AML-193 (cell line): ENCODE data around the gene PODXL2.

Experiments
- DNase-seq, 2 experiments: peaks; one replicate each; lab custom pipeline; 2025; lab: John Stamatoyannopoulos, UW

Gene PODXL2

DNA sequence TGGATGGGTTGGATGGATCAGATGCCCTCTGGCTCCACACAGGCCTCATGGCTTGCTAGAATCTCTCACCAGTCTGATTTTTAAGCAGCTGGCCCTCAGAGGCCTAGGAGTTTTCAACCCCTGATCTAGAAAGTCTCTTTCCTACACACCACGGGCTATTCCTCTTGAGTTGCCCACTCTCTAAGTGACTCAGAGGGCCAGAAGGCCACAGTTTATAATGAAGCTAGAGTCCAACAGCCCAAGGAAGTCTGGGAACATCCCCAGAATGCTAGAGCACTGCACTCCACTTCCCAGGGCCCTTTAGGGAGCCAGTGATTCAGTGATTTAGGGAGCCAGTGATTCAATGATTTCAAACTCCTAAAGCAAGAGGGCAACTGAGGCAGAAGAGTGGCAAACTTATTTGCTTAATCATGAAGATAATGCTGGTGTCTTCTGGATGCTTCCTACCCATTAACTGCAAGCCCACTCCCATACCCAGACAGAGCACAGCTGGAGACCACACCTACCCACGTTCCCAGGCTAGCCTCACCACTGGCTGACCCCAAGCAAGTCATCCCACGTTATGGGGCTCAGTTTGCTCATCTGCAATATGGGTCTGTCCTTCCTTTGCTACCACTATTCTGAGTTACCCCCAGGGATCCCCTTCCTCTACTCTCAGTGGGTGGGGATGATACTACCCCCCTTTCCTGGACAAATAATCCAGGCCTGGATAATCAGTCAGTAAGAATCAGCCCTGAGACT lies 80.5 kb downstream of the PODXL2 start:
- DNase-seq = no peak

DNA sequence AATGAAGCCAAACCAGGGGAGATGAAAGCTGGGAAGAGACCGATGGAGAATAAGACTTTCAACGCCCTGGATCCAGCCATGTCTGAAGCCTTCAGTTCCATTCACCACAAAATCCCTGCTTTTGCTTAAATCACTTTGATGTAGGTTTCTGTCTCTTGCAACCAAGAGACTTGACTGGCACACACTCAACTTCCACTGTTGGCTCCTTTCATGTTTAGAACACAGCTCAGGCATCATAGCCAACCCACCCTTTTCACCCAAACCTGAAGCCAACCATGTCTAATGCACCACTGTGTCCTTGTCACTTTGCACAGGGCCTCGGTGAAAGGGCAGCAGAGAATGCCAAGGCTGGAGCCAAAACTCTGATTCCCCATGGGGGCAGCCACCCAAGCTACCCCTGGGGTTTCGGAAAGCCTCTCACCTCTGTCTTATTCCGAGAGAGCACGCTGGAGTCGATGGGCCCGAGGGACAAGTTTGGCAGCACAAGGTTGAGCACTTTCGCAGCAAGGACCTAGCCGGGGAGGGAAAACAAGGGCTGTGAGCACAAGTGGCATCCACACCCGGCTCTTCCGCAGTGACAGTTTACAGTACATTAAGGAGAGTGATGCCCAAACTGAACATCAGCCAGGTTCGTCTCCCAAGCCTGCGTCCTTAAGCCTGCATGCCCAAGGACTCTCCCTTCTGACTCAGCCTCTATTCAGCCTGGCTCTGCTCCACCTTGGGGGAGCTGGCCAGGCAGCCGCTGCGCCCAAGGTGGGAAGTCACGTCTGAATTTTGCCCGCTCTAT lies 81.4 kb downstream of the PODXL2 start:
- no peak for DNase-seq

DNA sequence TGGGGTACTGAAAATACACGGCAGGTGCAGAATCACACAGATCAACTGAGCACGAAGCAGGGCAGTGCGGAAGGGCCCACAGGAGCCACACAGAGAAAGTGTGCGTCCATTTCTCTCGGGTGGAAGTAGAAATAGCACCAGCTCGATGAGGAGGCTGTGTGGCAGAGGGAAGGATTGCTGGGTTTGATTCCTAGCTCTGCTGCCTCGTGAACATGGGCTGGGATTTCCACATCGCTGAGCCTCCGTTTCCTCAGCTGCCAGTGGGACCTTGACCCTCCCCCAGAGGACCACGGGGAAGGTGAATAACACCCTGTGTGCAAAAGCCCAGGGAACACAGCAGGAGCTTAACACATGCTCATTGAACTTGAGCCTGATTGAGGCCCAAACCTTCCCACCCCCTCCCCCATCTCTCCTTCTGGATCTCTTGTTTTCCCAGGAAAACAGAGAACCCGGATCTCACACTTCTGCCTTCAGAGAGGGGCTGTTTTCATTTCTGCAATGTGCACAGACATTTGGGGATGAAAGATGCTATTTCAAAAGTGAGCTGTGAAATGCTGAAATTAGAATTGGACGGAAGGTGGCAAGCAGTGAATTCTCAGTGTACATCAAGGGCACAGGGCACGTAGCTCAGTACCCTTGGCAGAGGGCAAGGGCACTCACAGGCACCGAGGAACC lies 82.2 kb downstream of the PODXL2 start:
- no peak for DNase-seq

DNA sequence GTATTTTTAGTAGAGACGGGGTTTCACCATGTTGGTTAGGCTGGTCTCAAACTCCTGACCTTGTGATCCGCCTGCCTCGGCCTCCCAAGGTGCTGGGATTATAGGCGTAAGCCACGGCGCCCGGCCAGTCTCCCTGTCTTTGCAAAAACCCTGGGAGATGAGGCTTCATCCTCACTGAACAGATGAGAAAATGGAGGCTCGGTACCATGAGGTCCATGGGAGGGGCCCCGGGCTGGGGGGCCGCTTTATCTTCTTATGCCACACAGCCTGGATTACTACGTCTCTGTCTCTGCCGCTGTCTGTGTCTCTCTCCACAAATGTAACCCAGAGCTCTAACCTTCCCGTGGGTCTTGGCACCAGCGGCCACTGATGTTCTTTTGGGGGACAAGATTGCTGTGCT lies 82.9 kb downstream of the PODXL2 start:
- no peak for DNase-seq

DNA sequence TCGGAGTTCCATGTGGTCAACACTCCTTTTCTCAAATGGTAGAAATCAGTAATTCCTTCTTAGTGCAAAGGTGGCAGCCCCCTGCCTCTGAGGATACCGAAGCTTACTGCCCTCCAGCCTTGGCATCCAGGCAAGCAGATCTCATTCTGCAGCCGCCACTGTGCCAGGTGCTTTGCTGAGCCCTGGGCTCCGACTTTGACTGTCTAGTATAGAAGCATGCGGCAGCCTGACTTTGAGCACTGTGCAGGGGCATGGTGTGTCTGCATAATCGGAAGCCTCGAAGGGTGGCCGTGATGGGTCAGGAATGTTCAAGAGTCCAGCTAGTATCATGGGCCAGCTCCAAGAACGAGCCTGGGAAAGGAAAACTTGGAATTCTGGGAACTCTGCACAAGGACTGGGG lies 83.5 kb downstream of the PODXL2 start:
- DNase-seq = no peak

DNA sequence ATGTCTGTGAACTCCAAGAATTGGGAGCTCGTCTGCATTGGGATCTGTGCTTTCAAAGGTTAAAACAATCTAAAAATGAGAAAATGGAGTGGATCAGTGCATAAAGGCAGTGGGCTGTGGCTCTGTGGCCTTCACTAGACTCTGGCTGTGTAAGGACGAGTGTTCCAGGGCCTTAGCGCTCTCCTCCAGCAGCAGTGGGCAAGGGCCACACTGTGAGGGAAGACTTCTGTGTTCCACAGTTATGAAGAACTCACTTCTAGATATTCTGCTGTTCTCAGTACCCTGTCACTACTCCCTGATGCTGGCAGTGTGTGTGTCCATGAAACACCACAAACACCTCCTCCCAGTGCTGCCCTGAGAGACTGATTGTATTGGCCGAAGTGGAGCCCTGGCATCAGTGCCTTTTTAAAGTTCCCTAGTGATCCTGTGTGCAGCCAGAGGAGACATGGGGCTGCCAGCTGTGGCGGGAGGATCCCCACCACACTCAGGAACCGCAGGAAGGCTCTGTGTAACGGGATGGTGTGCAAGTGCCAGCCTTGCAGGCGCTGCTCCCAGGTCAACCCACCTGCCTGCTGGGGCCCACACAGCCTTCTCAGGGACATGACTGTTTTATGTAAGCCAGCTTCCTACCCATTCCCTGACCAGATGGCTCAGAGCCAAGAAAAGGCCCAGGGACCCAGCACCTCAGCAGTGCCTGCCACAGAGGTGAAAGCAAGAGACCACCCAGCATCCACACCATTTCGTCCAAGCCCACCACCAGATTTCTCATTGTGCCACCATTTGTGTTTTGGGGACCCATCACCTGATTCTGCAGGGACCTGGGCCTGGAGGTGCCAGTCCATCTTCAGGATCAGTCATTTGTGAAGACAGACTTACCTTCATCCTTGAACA lies 84.1 kb downstream of the PODXL2 start:
- DNase-seq = no peak

DNA sequence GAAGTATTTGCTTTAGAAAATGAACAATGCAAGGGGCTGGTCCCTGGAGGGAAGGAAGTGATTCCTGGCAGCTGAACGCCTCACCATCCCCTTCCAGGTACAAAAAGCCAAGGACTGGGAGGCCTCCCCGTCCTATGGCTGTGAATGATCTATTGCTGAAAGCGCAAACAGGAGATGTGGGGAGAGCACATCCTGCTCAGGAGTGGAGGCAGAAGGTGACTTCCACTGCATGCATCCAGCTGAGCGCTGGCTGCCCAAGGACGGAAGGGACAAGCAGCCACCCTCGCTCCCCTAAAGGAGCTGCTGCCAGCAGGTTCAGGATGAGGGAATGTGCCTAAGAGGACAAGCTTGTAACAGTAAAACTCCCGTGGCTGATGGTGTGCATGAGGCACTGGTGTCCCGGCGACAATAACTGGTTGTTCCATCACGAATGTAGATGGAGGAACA lies 85.2 kb downstream of the PODXL2 start:
- DNase-seq = no peak

DNA sequence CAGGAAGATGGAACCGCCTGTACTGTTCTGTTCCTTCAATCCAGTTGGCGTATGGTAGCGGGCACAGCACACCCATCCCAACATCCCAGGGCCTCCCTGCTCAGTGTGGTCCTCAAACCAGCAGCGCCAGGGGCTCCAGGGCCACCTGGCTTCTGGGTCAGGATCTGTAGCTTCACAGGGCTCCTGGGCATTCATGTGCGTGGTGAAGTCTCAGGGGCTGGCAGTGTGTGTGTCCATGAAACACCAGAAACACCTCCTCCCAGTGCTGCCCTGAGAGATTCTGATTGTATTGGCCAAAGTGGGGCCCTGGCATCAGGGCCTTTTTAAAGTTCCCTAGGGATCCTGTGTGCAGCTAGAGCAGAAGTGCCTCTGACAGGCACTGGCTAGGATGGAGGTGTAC lies 85.9 kb downstream of the PODXL2 start:
- no peak for DNase-seq

DNA sequence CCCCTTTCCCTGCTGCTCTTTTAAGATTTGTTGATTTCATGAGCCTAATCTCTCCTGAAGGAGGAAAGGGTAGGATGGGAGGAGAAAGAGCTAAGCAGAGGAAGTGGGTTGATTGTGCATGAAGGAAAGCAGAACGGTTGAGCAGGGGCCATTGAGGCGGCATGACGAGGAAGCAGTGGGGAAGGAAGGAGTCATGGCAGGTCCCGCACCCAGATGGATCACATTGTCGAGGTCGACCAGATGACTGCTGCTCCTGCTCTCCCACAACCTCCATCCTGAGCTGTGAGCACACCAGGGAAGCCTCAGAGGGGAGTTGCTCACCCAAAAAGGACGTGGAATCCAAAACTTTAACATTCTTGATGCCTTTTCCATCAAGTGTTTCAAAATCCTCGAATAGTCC lies 86.5 kb downstream of the PODXL2 start:
- no peak for DNase-seq

DNA sequence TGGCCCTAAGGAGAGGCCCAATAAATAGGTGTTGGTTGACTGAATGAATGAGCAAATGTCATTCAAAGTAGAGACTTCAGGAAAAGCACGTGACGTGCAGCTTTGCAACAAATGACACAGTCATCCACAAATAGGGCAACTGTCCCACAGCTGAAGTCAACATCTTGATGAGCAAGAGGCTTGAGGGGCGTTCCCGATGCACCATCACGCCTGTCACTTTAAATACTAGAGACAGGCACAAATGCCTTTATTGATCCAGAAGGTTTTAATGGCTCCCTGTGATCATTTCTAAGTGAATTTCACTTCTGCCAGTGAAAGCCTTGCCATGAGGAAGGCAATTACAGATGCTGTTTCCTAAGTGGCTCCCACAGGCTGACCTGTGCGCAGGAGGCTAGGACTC lies 87.4 kb downstream of the PODXL2 start:
- no peak for DNase-seq

DNA sequence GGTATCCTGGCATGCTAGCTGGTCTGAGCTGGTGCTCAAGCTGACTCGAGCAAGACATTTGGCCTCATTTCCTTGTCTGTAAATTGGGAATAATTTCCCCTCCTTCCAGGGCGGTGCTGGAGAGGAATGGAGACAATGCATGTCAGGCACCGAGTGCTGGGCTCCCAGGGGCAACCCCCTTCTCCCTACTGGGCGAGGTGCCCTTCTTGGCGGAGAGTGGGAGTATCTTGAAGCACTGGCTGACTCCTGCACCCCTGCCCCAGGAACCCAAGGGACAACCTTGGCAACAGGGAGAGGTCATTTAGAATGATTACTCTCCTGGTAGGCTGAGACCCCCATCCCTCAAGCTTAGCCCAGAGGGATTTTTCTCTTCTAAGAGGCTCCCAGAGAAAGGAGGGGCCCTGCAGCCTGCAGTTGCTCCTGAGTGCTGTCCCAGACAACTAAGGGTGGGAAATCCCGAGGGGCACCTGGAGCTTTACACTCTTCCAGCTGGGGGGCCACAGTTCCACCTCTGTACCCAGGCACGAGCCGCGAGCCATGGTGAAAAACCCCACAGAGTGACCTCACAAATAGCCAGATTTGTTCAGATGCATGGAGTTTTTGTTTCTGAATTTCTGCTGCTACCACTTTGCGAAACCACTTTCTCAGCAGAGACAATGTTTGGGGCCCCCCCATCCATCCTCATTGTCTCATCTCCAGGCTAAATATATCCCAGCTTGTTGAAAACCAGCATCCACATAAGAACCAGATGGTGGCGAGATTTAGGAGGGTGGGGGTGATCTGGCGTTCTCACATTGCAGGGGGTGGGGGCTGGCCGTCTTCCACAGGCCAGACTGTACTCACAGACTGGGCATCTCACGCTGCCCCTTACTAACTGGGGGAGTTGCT lies 88.6 kb downstream of the PODXL2 start:
- DNase-seq = no peak

DNA sequence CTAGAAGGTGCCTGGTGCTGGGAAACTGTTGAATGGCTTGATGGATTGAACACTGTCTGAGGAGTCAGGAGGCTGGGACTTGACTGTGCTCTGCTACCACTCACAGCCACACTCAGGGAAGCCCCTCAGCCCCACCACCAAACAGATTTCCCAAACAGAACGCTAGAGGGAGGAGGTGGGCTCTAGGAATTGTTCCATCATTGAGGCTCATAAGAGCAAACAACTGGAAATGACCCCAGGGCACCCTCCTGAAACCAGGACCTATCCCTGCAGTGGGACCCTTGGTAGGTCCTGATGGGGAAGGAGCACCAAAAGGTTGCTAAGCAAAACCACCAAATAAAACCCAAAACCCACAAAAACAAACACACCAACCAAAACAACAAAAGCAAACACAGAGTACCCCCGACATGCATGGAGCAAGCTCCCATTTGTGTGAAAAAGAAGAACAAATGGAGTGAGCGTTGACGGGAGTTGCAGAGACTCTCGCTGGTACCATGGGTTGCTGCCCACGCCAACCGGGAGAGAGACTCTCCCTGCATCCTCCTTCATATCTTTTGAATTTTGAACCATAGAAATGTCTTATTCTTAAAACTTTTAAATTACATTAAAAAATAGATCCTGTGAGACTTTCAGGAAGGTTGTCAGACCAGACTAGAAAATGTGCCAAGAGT lies 89.4 kb downstream of the PODXL2 start:
- DNase-seq = no peak

DNA sequence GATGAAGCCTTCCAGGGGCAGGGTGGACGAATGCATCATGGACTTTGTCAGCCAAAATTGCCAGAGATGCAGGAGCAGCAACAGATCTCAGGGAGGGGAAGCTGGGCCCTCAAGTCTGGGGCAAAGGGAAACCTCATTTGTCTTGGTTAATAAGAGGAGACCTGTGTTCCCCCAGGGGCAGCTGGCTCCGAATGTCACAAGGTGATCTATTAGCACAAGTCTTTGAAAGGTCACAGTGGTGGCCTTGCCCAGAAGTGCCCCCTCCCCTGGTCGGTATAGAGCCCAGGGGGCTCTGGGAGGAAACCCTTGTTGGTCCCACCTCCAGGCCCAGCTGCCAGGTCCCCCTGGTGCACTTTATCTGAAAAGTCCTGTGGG lies 89.9 kb downstream of the PODXL2 start:
- DNase-seq = no peak

DNA sequence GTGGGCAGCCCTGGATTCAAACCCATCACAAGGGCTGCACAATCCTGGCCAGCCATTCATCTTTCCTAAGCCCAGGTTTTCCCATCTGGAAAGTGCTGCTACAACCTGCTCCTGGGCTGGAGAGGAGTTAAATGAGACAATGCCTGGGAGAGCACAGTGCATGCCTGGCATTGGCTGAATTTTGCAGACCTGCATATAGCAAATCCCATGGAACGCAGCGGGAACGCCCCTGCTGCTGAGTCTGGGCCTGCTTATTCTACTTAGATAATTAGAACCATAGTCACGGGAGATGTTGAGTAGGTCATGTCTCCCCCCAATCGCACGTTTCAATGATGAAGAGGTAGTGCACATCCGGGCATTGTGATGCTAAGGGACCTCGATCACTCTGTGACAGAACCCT lies 90.4 kb downstream of the PODXL2 start:
- no peak for DNase-seq

DNA sequence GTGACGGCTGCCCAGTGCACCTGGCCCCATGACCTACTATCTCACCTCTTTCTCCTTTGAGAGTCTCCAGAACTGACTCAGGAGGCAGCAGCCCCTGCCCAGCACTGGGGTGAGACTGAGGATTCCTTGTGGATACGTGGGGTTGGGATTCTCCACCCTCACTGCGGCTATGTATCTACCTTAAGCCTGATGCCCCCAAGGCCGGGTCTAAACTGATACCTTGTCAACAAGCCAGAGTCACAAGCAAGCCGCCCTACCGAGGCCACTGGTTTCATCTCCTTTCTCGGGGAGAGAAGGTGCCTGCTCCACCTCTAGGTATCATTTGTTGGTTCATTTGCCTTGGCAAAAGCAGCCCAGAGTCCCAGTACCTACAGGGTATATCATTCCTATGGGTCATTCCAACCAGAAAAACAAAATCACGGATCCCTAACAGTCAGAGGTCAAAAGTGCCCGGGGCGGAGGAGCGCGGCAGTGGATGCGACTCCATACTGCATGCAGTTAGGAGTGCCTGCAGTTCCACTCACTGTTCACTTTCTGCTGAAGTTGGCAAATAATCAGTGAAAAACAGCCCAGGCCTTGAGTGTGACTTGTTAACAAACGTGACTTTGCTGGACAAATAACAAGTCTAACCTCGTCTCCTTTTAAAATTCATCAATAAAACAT lies 91.3 kb downstream of the PODXL2 start:
- DNase-seq = no peak

DNA sequence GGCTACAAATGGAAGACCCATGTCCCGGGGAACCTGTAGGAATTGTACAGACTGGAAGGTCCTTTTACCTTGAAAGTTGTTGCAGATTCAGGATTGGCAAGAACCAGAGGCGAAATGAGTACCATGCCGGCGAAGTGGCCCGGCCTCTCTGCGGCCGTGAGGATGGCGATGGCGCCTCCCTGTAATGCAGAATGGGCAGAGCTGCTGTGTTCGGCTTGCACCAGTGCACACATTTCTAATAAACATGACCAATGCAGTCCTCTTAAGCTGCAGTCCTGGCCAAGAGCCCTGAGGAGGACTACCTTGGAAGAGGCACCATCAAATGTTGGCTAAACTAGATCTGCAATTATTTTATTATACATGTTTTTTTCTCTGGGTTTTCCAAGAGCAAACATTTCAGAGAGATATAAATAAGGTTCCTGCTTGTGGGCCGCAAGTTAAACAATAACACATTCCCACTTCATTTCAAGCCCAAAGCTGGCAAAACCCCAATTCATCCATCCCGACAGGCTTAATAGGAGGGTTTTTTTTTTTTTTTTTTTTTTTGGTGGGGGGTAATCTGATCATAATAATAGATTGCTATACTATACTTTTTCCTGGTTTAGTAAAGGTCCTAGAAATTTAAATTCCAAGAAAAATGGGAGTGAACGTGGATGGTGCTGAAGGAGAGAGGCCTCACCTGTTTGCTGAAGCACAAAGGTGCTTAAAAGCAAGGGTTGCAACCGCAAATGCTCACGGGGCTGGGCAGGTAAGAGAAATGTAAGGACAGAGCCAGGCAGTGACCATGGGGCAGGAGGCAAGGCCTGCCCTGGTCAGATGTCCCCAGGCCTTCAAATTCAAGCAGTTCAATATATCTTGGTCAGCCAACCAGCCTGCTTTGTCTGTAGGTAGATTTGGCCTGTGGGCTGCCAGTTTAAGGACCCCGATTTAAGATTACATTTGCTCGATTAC lies 92.3 kb downstream of the PODXL2 start:
- no peak for DNase-seq

DNA sequence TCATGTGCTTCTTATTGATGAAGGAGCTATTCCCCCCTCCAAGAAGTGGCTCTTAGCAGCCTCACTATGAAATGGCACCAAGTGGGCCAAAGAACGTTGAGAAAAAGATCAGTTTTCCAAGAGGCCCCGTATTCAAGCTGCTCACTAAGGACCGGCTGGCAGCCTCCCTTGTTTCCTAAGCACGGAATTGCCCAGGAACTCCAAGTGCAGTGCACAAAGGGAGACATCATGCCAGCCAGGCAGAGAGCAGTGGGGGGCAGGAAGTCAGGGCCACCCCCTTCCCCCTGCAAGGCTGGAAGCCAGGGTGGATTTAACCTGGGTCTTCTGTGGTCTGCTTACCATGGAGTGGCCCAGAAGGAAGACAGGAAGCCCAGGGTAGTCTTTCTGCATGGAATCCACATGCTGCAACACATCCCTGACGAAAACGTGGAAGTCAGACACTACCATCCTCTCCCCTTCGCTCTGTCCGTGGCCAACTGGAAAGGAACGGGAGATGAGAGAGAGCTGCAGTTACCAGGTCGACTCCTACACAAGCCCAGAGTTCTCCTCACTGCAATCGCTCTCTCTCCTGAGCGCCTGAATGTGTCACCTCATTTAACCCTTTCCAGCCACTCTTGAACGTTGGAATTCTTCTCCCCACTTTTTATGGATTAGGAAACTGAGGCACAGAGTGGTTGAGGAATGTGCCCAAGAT lies 93.3 kb downstream of the PODXL2 start:
- DNase-seq = no peak
